ENCODE measurements around the gene TMIE.

GRCh38 chr3:46695962-46696894 is 5.0 kb upstream of the TMIE start:
- no peak for TF ChIP-seq TFCP2L1 (CRISPR knock-in tag; IDR thresholded peaks at IDR 0.05)
- no peak for TF ChIP-seq CTCF (IDR thresholded peaks at IDR 0.05)
- no peak for TF ChIP-seq SREBF2 (IDR thresholded peaks at IDR 0.05)
- no peak for TF ChIP-seq HDAC2 (IDR thresholded peaks at IDR 0.05)
- TF ChIP-seq POLR2A (IDR thresholded peaks at IDR 0.05; ENCODE audit: low read length) = no peak
- TF ChIP-seq JUN (IDR thresholded peaks at IDR 0.05) = no peak
- TF ChIP-seq NR3C1 (IDR thresholded peaks at IDR 0.05) = no peak
- no peak for TF ChIP-seq CBX8 (IDR thresholded peaks at IDR 0.05)
- no peak for TF ChIP-seq KDM1A (IDR thresholded peaks at IDR 0.05; ENCODE audit: low read depth)
- no peak for TF ChIP-seq ELK1 (IDR thresholded peaks at IDR 0.05; ENCODE audit: low read depth, low read length)
- TF ChIP-seq FOXS1 (CRISPR knock-in tag; IDR thresholded peaks at IDR 0.05) = no peak
